Gastrocnemius medialis (tissue), 4 donors: ENCODE measurements around the gene YIF1A. TPM values are rescaled to one million over a fixed set of nuclear protein-coding genes. Genes with fewer than 3 reads are reported as not detected.
A peak's percentile ranks its signal among the peaks of the same experiment; 100 is the strongest.
"Not testable (repeated sequence)": the region's sequence is repeated elsewhere in the genome, so short reads cannot be mapped to it uniquely, and the experiment has no call there.

Experiments
- ATAC-seq, 2 donors: fragments of 150-250 bp; one replicate each; pipeline ENCODE4 v1.9.1; 2016
- DNase-seq, 2 donors: peaks; one replicate each; pipeline ENCODE4 v3.0.0-alpha.2; 2019
- H3K27ac ChIP-seq, 4 donors: fragments of 200-600 bp; sonication (generic); 1 replicate in 1 of 4; 2 replicates in 3 of 4; pipeline ENCODE4 v1.5.1; 2016 to 2018; ENCODE audit warnings: mild to moderate bottlenecking in 2 of 4, moderate library complexity in 1 of 4
- H3K27me3 ChIP-seq, 3 donors: fragments of 200-600 bp; sonication (generic) in 2 of 3; 1 replicate in 1 of 3; 2 replicates in 2 of 3; pipeline versions ENCODE4 v1.5.1 to v1.6.0; 2016 to 2019; ENCODE audit warnings: mild to moderate bottlenecking in 1 of 3, moderate library complexity in 1 of 3
- H3K36me3 ChIP-seq, 2 donors: fragments of 200-600 bp; sonication (generic) in 1 of 2; one replicate each; pipeline ENCODE4 v1.5.1; 2017 to 2018
- H3K4me1 ChIP-seq, 2 donors: fragments of 200-600 bp; sonication (generic) in 1 of 2; one replicate each; pipeline ENCODE4 v1.5.1; 2016 to 2017; ENCODE audit warnings: mild to moderate bottlenecking in 2 of 2
- H3K4me3 ChIP-seq, 4 donors: fragments of 200-600 bp; sonication (generic) in 3 of 4; 1 replicate in 1 of 4; 2 replicates in 3 of 4; pipeline ENCODE4 v1.5.1; 2016 to 2019; ENCODE audit warnings: mild to moderate bottlenecking in 2 of 4
- H3K9me3 ChIP-seq, 3 donors: fragments of 200-600 bp; sonication (generic) in 2 of 3; 1 replicate in 1 of 3; 2 replicates in 2 of 3; pipeline ENCODE4 v1.5.1; 2016 to 2019
- CTCF ChIP-seq, 5 experiments: fragments of 450-650 bp in 3 of 5; fragments of 200-600 bp in 2 of 5; sonication (generic) in 2 of 5; IDR thresholded peaks in 4 of 5; conservative IDR thresholded peaks in 1 of 5; 1 replicate in 4 of 5; 2 replicates in 1 of 5; pipeline ENCODE4 v1.5.1; 2016 to 2019; ENCODE audit warnings: antibody characterized with exemption in 5 of 5, mild to moderate bottlenecking in 3 of 5, moderate library complexity in 3 of 5
- POLR2A ChIP-seq, 2 donors: fragments of 450-650 bp; IDR thresholded peaks; one replicate each; pipeline ENCODE4 v1.6.1; 2017; ENCODE audit warnings: antibody characterized with exemption in 2 of 2, mild to moderate bottlenecking in 2 of 2, moderate library complexity in 2 of 2
- in situ Hi-C, 4 donors: fragments of 200-750 bp; cut with MboI; loops; one replicate each; pipeline versions ENCODE4 v1.15.0 to v1.8.0; 2017; ENCODE audit warnings: low sequenced_read_pairs in 4 of 4
- intact Hi-C: fragments of 100-400 bp; cut with DNase I; formaldehyde crosslinking; loops from one replicate; pipeline ENCODE4 v1.15.1; 2023; ENCODE audit warnings: low total_unique reads
- total RNA-seq, 4 donors: library from RNA; depleted of rRNA; stranded (reverse); fragments of >200 nt; gene quantifications; one replicate each; pipeline versions ENCODE4 v1.1.0 to v1.2.3, GENCODE V29; 2016

The YIF1A gene
- total RNA-seq, 4 donors from 2014 or later, result 106 to 137 (median 113) TPM

GRCh38 chr11:66322732-66323427, 33.9 kb upstream of the YIF1A start:
- no peaks in the 10 kb centered on the region for H3K36me3 ChIP-seq
- H3K27ac ChIP-seq, result peak overlapping the region in 1 of 4 donors; percentile 18
- DNase-seq (peak in 1 of 2 donors; percentile 65), ATAC-seq (peak; percentile 33 to 54)
- TF ChIP-seq CTCF (IDR thresholded peaks at IDR 0.05 in 4 of 5, conservative IDR thresholded peaks at IDR 0.05 in 1 of 5) (no peak), POLR2A (IDR thresholded peaks at IDR 0.05) (no peak)
- H3K4me1 ChIP-seq, result peaks cover 6 to 20% of the 10 kb centered on the region in 2 donors
- no peaks in the 10 kb centered on the region for H3K27me3 ChIP-seq
- H3K9me3 ChIP-seq, result no peaks in the 10 kb centered on the region
- H3K4me3 ChIP-seq, result no peak overlapping the region
- intact Hi-C loops, result no loop called here
- in situ Hi-C loops, result no loop called here

- intact Hi-C loops (no loop called here), in situ Hi-C loops (no loop called here)
- Histone ChIP-seq H3K4me1 (peaks cover 9 to 12% of the 10 kb centered on the region in 2 donors), H3K36me3 (no peaks in the 10 kb centered on the region), H3K27ac (peak overlapping the region in 1 of 4 donors; percentile 18), H3K4me3 (no peak overlapping the region), H3K27me3 (peaks cover 0 to 1% (median 0%) of the 10 kb centered on the region in 3 donors), H3K9me3 (no peaks in the 10 kb centered on the region)
- ATAC-seq (peak in 1 of 2 donors; percentile 6), DNase-seq (peak in 1 of 2 donors; percentile 51)
- TF ChIP-seq CTCF (IDR thresholded peaks at IDR 0.05 in 4 of 5, conservative IDR thresholded peaks at IDR 0.05 in 1 of 5), result no peak
- no peak for TF ChIP-seq POLR2A (IDR thresholded peaks at IDR 0.05)
These were observed 32.7 kb upstream of the YIF1A start for GRCh38 chr11:66321606-66322005.

- H3K9me3 ChIP-seq, intact Hi-C loops, H3K4me3 ChIP-seq, DNase-seq, in situ Hi-C loops, H3K27ac ChIP-seq, H3K36me3 ChIP-seq, ATAC-seq, H3K27me3 ChIP-seq: not testable (repeated sequence)
- peaks cover 9 to 11% of the 10 kb centered on the region in 2 donors for H3K4me1 ChIP-seq
These were observed 31.8 kb upstream of the YIF1A start for GRCh38 chr11:66320748-66321147.

GRCh38 chr11:66320289-66320688, 31.3 kb upstream of the YIF1A start:
- intact Hi-C loops, DNase-seq, H3K4me3 ChIP-seq, in situ Hi-C loops, H3K36me3 ChIP-seq, H3K9me3 ChIP-seq, ATAC-seq, H3K27ac ChIP-seq: not testable (repeated sequence)
- Histone ChIP-seq H3K27me3 (peaks cover 5 to 12% (median 10%) of the 10 kb centered on the region in 3 donors), H3K4me1 (peaks cover 9 to 11% of the 10 kb centered on the region in 2 donors)

GRCh38 chr11:66318600-66318970, 29.6 kb upstream of the YIF1A start:
- no peak for DNase-seq

More at GRCh38 chr11:66318600-66318970, 29.6 kb upstream of the YIF1A start:
- in situ Hi-C loops, result no loop called here
- peak overlapping the region; percentile 72 to 84 (median 80) for H3K27ac ChIP-seq
- H3K4me1 ChIP-seq, result peaks cover 9 to 11% of the 10 kb centered on the region in 2 donors
- TF ChIP-seq CTCF (IDR thresholded peaks at IDR 0.05 in 4 of 5, conservative IDR thresholded peaks at IDR 0.05 in 1 of 5) (no peak), POLR2A (IDR thresholded peaks at IDR 0.05) (no peak)
- no peak overlapping the region for H3K4me3 ChIP-seq
- no peaks in the 10 kb centered on the region for H3K9me3 ChIP-seq
- intact Hi-C loops, result no loop called here
- H3K27me3 ChIP-seq, result peaks cover 5 to 14% (median 12%) of the 10 kb centered on the region in 3 donors
- no peak for ATAC-seq
- H3K36me3 ChIP-seq, result no peaks in the 10 kb centered on the region
